Measurements from ENCODE around the gene CYLD. TPM values are rescaled to one million over a fixed set of nuclear protein-coding genes. Genes with fewer than 3 reads are reported as not detected.

The CYLD gene
- total RNA-seq, 1 donor from 2014 or later = 33.2 TPM

DNA sequence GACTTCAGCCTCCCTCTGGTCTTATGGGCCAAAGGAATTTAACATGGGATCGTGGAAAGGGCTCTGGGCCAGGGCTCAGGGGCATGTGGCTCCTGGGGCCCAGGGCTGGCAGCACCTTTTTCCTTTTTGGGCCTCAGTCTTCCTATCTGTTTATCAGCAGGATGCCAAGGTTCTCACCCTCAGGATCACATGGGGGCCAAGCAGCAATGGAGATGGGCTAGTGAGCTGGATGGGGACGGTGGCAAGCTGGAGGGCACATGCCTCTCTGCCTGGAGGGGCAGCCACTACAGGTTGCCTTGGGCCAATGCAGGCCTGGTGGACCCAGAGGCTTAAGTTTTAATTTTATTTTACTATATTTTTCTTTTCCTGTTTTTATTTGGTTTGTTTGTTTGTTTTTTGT, 95.4 kb downstream of the CYLD start:
- Histone ChIP-seq H3K4me3 (no peak overlapping the region), H3K27ac (no peak overlapping the region), H3K27me3 (no peaks in the 10 kb centered on the region), H3K9me3 (no peaks in the 10 kb centered on the region), H3K4me1 (no peaks in the 10 kb centered on the region), H3K36me3 (no peaks in the 10 kb centered on the region)
- TF ChIP-seq, protein P1, sequence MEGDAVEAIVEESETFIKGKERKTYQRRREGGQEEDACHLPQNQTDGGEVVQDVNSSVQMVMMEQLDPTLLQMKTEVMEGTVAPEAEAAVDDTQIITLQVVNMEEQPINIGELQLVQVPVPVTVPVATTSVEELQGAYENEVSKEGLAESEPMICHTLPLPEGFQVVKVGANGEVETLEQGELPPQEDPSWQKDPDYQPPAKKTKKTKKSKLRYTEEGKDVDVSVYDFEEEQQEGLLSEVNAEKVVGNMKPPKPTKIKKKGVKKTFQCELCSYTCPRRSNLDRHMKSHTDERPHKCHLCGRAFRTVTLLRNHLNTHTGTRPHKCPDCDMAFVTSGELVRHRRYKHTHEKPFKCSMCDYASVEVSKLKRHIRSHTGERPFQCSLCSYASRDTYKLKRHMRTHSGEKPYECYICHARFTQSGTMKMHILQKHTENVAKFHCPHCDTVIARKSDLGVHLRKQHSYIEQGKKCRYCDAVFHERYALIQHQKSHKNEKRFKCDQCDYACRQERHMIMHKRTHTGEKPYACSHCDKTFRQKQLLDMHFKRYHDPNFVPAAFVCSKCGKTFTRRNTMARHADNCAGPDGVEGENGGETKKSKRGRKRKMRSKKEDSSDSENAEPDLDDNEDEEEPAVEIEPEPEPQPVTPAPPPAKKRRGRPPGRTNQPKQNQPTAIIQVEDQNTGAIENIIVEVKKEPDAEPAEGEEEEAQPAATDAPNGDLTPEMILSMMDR (IDR thresholded peaks at IDR 0.05) = no peak
- DNase-seq (ENCODE audit: low spot score in 2 of 2) = no peak
- intact Hi-C loops (cut with DNase I) = no loop called here

DNA sequence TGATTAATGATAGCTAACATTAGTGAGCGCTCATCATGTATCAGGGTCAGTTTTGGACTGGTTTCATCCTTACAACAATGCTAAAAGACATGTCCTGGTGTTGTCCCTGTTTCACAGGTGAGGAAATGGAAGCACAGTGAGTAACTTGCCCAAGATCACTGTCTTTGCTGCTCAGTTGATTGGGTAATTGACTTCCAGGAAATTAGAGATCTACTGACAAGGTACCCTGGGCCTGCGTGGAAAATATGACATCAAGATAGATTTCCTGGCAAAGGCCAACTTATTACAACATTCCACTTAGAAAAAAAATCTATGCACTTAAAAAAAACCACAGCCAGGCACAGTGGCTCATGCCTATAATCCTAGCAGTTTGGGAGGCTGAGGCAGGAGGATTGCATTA, 96.3 kb downstream of the CYLD start:
- intact Hi-C loops (cut with DNase I) = no loop called here
- Histone ChIP-seq H3K36me3 (no peaks in the 10 kb centered on the region), H3K4me3 (no peak overlapping the region), H3K27me3 (no peaks in the 10 kb centered on the region), H3K4me1 (no peaks in the 10 kb centered on the region), H3K27ac (no peak overlapping the region), H3K9me3 (no peaks in the 10 kb centered on the region)
- DNase-seq (ENCODE audit: low spot score in 2 of 2) = no peak
- TF ChIP-seq, protein P1 (IDR thresholded peaks at IDR 0.05) = no peak

DNA sequence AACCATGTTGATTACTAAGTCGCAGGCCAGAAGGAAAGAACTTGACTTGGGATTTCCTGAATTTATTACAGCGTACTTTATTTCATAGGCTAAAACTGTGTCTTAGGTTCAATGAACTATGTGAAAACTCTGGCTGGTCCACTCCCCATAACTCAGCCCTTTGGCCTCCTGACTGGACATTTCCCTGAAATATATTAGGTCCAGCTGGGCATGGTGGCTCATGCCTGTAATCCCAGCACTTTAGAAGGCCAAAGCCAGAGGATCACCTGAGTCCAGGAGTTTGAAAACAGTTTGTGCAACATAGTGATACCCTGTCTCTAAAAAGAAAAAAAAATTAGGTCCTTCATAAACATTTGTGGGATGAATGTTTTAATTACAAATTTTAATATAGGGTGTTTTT, 97.0 kb downstream of the CYLD start:
- TF ChIP-seq, protein P1 (IDR thresholded peaks at IDR 0.05) = no peak
- Histone ChIP-seq H3K27me3 (no peaks in the 10 kb centered on the region), H3K36me3 (no peaks in the 10 kb centered on the region), H3K27ac (no peak overlapping the region), H3K4me1 (no peaks in the 10 kb centered on the region), H3K4me3 (no peak overlapping the region), H3K9me3 (no peaks in the 10 kb centered on the region)
- DNase-seq (ENCODE audit: low spot score in 2 of 2) = no peak
- intact Hi-C loops (cut with DNase I) = no loop called here

DNA sequence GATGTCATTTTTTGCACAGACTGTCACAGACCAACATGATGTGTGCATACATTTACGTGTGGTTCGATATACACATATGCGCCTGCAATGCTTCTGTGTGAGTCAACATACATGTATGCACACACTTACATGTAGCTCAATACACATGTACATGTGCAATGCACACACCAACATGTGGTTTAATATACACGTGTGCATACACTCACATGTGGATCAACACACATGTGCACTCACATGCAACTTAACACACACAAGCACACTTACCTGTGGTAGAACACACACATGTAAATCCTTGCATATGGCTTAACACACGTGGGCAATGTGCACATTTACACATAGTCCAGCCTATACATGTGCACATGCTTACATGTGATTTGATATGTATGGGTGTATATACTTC, 97.5 kb downstream of the CYLD start:
- no peaks in the 10 kb centered on the region for H3K9me3 ChIP-seq
- DNase-seq (ENCODE audit: low spot score in 2 of 2) = no peak
- no peak overlapping the region for H3K4me3 ChIP-seq
- TF ChIP-seq, protein P1 (IDR thresholded peaks at IDR 0.05) = no peak
- no peaks in the 10 kb centered on the region for H3K4me1 ChIP-seq
- intact Hi-C loops (cut with DNase I) = no loop called here
- H3K27me3 ChIP-seq = no peaks in the 10 kb centered on the region
- H3K27ac ChIP-seq = no peak overlapping the region
- H3K36me3 ChIP-seq = no peaks in the 10 kb centered on the region

DNA sequence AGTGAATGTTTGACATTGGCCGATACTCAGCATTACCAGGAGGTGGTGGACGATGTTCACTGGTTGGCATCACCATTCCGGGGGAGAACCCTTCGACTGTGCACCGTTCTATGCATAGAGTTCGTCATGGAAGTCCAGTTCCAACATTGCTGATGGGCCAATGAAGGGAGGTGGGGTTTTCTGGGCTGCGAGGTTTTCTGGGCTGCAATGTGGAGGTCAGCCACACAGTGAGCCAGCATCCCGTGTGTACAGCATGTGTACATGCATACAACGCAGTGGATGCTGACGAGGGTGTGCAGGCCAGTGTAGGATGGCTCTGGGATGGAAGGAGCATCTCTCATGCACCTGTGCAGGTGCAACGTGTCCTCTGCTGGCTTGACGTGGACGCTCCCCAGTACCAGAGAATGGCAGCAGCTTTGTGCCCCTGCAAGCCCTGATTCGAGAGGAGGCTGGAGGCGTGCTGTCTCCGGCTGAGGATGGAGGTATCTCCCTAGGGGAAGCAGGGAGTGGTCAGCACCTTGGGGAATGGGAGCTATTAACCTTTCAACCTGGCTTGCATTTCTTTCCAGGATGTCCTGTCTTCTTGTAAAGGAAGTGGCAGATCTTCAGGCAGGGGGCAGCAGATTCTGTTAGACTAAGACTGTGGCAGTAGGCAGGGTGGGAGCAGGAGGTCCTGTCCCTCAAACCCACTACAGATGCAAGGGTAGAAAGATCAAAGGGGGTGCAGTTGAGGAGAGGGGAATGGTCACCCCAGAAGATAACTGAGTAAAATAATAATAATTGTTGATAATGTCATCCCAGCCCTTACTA, 98.2 kb downstream of the CYLD start:
- no peaks in the 10 kb centered on the region for H3K4me1 ChIP-seq
- H3K27ac ChIP-seq = no peak overlapping the region
- no peaks in the 10 kb centered on the region for H3K36me3 ChIP-seq
- no peak for DNase-seq (ENCODE audit: low spot score in 2 of 2)
- H3K9me3 ChIP-seq = no peaks in the 10 kb centered on the region
- TF ChIP-seq, protein P1 (IDR thresholded peaks at IDR 0.05) = no peak
- no peak overlapping the region for H3K4me3 ChIP-seq
- H3K27me3 ChIP-seq = no peaks in the 10 kb centered on the region
- intact Hi-C loops (cut with DNase I) = no loop called here

All from ascending aorta (tissue), 2 donors.